ENCODE measurements around the gene TNFAIP8L3.

The TNFAIP8L3 gene

DNA sequence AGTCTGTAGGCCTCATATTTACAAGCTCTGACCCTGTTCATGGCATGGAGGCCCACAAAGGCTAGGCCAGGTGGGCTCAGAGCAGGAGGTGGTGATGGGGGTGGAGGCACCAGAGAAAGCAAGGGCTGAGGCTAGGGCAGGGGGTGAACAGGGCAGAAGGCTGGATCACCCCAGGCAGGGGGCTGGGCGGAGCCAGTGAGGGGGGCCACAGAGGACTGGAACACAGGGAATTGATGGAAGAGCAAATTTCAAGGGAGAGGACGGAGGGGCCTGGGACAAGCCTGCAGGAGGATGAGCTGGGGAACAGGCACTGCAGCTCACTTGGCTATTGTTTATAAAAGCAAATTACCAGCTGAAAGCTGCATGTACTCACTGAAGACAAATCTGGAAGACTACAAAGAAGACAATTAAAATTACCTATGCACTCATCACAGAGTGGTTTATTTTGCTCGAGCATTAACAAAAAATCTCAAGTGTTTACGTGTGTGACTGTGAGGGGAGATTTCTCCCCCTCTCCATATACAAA, 11.0 kb downstream of the TNFAIP8L3 start:
- no peak overlapping the region for H3K4me3 ChIP-seq (replicated peaks; ENCODE audit: low read depth, low read length)
- TF ChIP-seq, protein P1, sequence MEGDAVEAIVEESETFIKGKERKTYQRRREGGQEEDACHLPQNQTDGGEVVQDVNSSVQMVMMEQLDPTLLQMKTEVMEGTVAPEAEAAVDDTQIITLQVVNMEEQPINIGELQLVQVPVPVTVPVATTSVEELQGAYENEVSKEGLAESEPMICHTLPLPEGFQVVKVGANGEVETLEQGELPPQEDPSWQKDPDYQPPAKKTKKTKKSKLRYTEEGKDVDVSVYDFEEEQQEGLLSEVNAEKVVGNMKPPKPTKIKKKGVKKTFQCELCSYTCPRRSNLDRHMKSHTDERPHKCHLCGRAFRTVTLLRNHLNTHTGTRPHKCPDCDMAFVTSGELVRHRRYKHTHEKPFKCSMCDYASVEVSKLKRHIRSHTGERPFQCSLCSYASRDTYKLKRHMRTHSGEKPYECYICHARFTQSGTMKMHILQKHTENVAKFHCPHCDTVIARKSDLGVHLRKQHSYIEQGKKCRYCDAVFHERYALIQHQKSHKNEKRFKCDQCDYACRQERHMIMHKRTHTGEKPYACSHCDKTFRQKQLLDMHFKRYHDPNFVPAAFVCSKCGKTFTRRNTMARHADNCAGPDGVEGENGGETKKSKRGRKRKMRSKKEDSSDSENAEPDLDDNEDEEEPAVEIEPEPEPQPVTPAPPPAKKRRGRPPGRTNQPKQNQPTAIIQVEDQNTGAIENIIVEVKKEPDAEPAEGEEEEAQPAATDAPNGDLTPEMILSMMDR (IDR thresholded peaks at IDR 0.05; ENCODE audit: low read length, missing control alignments), result no peak
- no peak for DNase-seq (ENCODE audit: low read depth)

DNA sequence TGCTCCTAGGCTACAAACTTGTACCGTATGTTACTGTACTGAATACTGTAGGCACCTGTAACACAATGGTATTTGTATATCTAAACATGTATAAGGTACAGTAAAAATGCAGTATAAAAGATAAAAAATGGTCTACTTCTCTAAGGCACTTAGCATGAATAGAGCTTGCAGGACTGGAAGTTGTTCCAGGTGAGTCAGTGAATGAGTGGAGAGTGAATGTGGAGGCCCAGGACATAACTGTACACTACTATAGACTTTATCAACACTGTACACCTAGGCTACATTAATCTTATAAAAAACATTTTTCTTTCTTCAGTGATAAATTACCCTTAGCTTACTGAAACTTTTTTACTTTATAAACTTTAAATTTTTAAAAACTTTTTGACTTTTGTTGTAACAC, 12.5 kb downstream of the TNFAIP8L3 start:
- TF ChIP-seq, protein P1 (IDR thresholded peaks at IDR 0.05; ENCODE audit: low read length, missing control alignments), result no peak
- DNase-seq (ENCODE audit: low read depth), result no peak
- H3K4me3 ChIP-seq (replicated peaks; ENCODE audit: low read depth, low read length), result no peak overlapping the region

DNA sequence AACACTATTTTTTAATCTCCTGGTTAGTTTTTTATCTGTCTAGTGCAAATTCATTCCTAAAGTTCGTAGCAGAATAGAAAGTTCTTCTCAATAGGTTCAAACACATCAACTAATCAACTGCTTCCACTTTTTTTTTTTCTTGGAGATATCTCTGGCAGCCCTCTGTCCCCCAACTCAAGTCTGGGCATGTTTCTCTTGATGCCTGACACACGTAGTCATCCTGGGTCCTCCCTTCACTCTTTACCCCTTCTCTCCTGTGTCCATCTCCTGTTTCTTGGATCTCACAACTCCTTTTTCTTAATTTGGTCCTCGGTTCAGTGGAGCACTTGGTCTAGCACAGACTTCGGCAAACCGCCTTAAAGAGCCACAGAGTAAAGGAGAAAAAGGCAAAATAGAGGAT, 14.4 kb downstream of the TNFAIP8L3 start:
- no peak for DNase-seq (ENCODE audit: low read depth)
- no peak overlapping the region for H3K4me3 ChIP-seq (replicated peaks; ENCODE audit: low read depth, low read length)
- TF ChIP-seq, protein P1 (IDR thresholded peaks at IDR 0.05; ENCODE audit: low read length, missing control alignments), result no peak

DNA sequence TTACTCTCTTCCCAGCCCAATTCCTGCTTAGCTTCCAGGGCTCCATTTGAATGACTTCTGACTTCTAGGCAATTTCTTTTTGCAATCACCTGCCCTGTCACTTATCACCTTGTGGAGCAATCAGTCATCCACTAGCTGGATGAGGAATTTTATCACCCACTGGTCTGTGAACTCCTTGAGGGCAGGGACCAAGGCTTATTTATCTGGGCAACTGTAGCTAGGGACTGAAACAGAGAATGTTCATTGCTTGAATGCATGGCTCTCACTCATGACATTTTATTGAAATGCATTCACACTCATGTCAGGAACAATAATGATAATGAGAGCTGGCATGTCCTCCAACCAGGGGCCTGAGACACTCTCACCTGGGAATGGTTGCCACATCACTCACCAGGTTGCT, 15.5 kb downstream of the TNFAIP8L3 start:
- TF ChIP-seq, protein P1 (IDR thresholded peaks at IDR 0.05; ENCODE audit: low read length, missing control alignments), result no peak
- no peak overlapping the region for H3K4me3 ChIP-seq (replicated peaks; ENCODE audit: low read depth, low read length)
- no peak for DNase-seq (ENCODE audit: low read depth)

DNA sequence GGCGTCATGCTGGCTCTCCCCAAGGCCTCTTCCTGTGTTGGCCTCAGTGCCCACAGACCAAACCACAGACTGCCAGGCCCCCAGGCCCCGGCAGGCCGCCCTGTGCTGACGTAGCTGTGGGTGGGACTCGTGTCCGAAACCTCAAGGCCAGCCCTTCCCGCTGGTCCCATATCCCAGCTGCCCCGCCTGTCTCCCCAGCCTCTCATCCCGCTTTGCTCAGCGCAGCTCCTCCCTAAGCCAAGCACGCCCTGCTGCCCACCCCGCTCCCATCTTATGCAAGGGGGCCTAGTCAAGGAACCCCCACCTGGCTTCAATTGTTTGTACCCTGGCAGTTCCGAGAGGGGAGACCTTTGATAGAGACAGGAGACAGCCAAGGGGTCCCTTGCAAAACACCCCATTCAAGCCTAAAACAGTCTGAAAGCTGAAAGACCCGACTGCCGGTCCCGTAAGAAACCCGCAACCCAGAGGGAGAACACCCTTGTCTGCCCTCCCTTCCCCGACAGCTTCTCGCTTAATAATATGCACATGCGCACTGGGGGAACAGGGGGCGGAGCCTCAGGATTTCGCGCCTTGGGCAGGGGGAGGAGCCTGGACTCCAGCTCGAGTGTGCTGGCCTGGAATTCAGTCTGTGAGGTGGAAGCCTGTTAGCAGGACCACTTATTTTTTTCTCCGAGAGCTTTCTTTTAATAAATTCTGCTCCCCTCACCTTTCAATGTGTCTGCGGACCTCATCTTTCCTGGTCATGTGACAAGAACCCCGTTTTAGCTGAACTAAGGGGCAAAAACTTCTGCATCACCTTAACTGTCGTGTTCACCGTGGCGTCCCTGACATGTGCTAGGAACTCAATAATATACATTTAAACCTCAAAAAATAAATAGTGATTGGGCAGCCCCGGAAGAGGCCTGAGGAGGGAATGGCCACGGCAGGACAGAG, 17.2 kb downstream of the TNFAIP8L3 start:
- peak; percentile 60 for DNase-seq (ENCODE audit: low read depth)
- H3K4me3 ChIP-seq (replicated peaks; ENCODE audit: low read depth, low read length), result no peak overlapping the region
- TF ChIP-seq, protein P1 (IDR thresholded peaks at IDR 0.05; ENCODE audit: low read length, missing control alignments), result no peak

- DNase-seq (ENCODE audit: low read depth), result no peak
- TF ChIP-seq, protein P1 (IDR thresholded peaks at IDR 0.05; ENCODE audit: low read length, missing control alignments), result no peak
- no peak overlapping the region for H3K4me3 ChIP-seq (replicated peaks; ENCODE audit: low read depth, low read length)
Observed at GRCh38 chr15:51076524-51077220, 18.0 kb downstream of the TNFAIP8L3 start.

All from fibroblast of pulmonary artery (primary cell).